ENCODE data around the gene CEP162.

- TF ChIP-seq POLR2A (IDR thresholded peaks at IDR 0.05), result no peak
- TF ChIP-seq CTCF (IDR thresholded peaks at IDR 0.05 in 4 of 5, conservative IDR thresholded peaks at IDR 0.05 in 1 of 5), result no peak
These were observed 35.6 kb downstream of the CEP162 start for GRCh38 chr6:84191802-84192201.

All from gastrocnemius medialis (tissue), 4 donors.